Measurements from ENCODE around the gene POLR2L. TPM values are rescaled to one million over a fixed set of nuclear protein-coding genes. Genes with fewer than 3 reads are reported as not detected.

Gene POLR2L
- total RNA-seq, 4 donors from 2014 or later = 95.5 to 165 (median 110) TPM

- no peak for TF ChIP-seq CTCF (IDR thresholded peaks at IDR 0.05)
- ATAC-seq (ENCODE audit: low FRiP score) (no peak), DNase-seq (ENCODE audit: low spot score) (no peak)
These were observed 22.6 kb upstream of the POLR2L start for GRCh38 chr11:864898-865297.

GRCh38 chr11:863910-864827 is 21.8 kb upstream of the POLR2L start:
- no peak for TF ChIP-seq CTCF (IDR thresholded peaks at IDR 0.05)
- DNase-seq (ENCODE audit: low spot score) (no peak), ATAC-seq (ENCODE audit: low FRiP score) (no peak)

- TF ChIP-seq CTCF (IDR thresholded peaks at IDR 0.05) = no peak
- ATAC-seq (ENCODE audit: low FRiP score) (no peak), DNase-seq (ENCODE audit: low spot score) (no peak)
These were observed 20.9 kb upstream of the POLR2L start for GRCh38 chr11:863023-863909.

GRCh38 chr11:862696-863022 is 20.3 kb upstream of the POLR2L start:
- DNase-seq (ENCODE audit: low spot score) (no peak), ATAC-seq (ENCODE audit: low FRiP score) (no peak)
- no peak for TF ChIP-seq CTCF (IDR thresholded peaks at IDR 0.05)

- no peak for TF ChIP-seq CTCF (IDR thresholded peaks at IDR 0.05)
- ATAC-seq (ENCODE audit: low FRiP score) (no peak), DNase-seq (ENCODE audit: low spot score) (no peak)
These were observed 19.8 kb upstream of the POLR2L start for GRCh38 chr11:862081-862661.

GRCh38 chr11:861105-861479 is 18.8 kb upstream of the POLR2L start:
- no peak for TF ChIP-seq CTCF (IDR thresholded peaks at IDR 0.05)
- no peak for DNase-seq (ENCODE audit: low spot score)
- ATAC-seq (ENCODE audit: low FRiP score) = no peak

All from omental fat pad (tissue), 4 donors.